ENCODE data around the gene CLDN22. TPM values are rescaled to one million over a fixed set of nuclear protein-coding genes. Genes with fewer than 3 reads are reported as not detected.

CLDN22 gene
- total and polyA plus RNA-seq, 10 of the 15 experiments (the other 5 are each of a cell fraction or from before 2014, with no cell fraction given) = not detected

GRCh38 chr4:183306811-183307210 lies 13.3 kb downstream of the CLDN22 start:
- Histone ChIP-seq H3K27me3 (replicated peaks in 1 of 2; ENCODE audit: control insufficient read depth in 2 of 2, insufficient read depth in 2 of 2, low read length in 1 of 2) (no peaks in the 10 kb centered on the region), H3K36me3 (ENCODE audit: control insufficient read depth in 2 of 2, insufficient read depth in 2 of 2, low read length in 1 of 2) (no peaks in the 10 kb centered on the region), H3K4me3 (no peak overlapping the region), H3K9ac (ENCODE audit: control insufficient read depth, insufficient read depth, low read length) (no peak overlapping the region), H3K4me2 (ENCODE audit: control insufficient read depth, insufficient read depth) (no peak overlapping the region), H3K79me2 (ENCODE audit: control insufficient read depth, insufficient read depth, low read length) (no peaks in the 10 kb centered on the region), H3K9me3 (replicated peaks; ENCODE audit: control insufficient read depth, insufficient read depth, low read length) (no peaks in the 10 kb centered on the region), H3K4me1 (ENCODE audit: control insufficient read depth, insufficient read depth, low read length) (no peaks in the 10 kb centered on the region), H2AFZ (ENCODE audit: control insufficient read depth, low read depth, low read length) (no peak overlapping the region), H4K20me1 (ENCODE audit: control insufficient read depth, insufficient read depth) (no peaks in the 10 kb centered on the region), H3K27ac (ENCODE audit: control insufficient read depth, insufficient read depth) (no peak overlapping the region)
- FAIRE-seq = no peak
- no TSS peak for BruUV-seq (replicated peaks)
- TF ChIP-seq PML (IDR thresholded peaks at IDR 0.05; ENCODE audit: low read length) = no peak
- TF ChIP-seq E4F1 (IDR thresholded peaks at IDR 0.05; ENCODE audit: borderline replicate concordance, partially characterized antibody) = no peak
- TF ChIP-seq, protein P1, sequence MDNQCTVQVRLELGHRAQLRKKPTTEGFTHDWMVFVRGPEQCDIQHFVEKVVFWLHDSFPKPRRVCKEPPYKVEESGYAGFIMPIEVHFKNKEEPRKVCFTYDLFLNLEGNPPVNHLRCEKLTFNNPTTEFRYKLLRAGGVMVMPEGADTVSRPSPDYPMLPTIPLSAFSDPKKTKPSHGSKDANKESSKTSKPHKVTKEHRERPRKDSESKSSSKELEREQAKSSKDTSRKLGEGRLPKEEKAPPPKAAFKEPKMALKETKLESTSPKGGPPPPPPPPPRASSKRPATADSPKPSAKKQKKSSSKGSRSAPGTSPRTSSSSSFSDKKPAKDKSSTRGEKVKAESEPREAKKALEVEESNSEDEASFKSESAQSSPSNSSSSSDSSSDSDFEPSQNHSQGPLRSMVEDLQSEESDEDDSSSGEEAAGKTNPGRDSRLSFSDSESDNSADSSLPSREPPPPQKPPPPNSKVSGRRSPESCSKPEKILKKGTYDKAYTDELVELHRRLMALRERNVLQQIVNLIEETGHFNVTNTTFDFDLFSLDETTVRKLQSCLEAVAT (IDR thresholded peaks at IDR 0.05) = no peak
- no peak for TF ChIP-seq PAX8 (IDR thresholded peaks at IDR 0.05)
- TF ChIP-seq, protein P2, sequence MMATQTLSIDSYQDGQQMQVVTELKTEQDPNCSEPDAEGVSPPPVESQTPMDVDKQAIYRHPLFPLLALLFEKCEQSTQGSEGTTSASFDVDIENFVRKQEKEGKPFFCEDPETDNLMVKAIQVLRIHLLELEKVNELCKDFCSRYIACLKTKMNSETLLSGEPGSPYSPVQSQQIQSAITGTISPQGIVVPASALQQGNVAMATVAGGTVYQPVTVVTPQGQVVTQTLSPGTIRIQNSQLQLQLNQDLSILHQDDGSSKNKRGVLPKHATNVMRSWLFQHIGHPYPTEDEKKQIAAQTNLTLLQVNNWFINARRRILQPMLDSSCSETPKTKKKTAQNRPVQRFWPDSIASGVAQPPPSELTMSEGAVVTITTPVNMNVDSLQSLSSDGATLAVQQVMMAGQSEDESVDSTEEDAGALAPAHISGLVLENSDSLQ (IDR thresholded peaks at IDR 0.05) = no peak
- no peak for TF ChIP-seq GATAD2B (conservative IDR thresholded peaks at IDR 0.05; ENCODE audit: low read depth)
- no peak for TF ChIP-seq PBX3 (IDR thresholded peaks at IDR 0.05; ENCODE audit: insufficient replicate concordance, low read depth, low read length)
- in situ Hi-C loops (cut with MboI) (no loop called here), intact Hi-C loops (cut with micrococcal nuclease; ENCODE audit: unreplicated experiment) (no loop called here)
- ChIA-PET CTCF (no interaction called here), SMC1A (ENCODE audit: uncharacterized antibody, unreplicated experiment) (interaction anchor here (1.0 kb wide), 1 partner anchor 11 kb away, joined by 3 read pairs; no protein-coding TSS in a partner anchor), RAD21 (ENCODE audit: unreplicated experiment) (interaction anchor here (1.2 kb wide), 1 partner anchor 20 kb away, joined by 4 read pairs; no protein-coding TSS in a partner anchor), POLR2A (no interaction called here)
- DNase-seq (ENCODE audit: low read depth, low spot score) = no peak
- WGBS (ENCODE audit: insufficient coverage, insufficient replicate concordance, low lambda C conversion rate, missing lambda C conversion rate) = 26% methylated on average over 3 of the region's 3 CpGs
- ATAC-seq = no peak

Data from GM12878 (cell line).